ENCODE data around the gene PGD. TPM values are rescaled to one million over a fixed set of nuclear protein-coding genes. Genes with fewer than 3 reads are reported as not detected.

PGD gene
- total RNA-seq, 4 donors from 2014 or later, result 153 to 357 (median 196) TPM

- TF ChIP-seq POLR2A (IDR thresholded peaks at IDR 0.05), result no peak
- TF ChIP-seq, protein P1, sequence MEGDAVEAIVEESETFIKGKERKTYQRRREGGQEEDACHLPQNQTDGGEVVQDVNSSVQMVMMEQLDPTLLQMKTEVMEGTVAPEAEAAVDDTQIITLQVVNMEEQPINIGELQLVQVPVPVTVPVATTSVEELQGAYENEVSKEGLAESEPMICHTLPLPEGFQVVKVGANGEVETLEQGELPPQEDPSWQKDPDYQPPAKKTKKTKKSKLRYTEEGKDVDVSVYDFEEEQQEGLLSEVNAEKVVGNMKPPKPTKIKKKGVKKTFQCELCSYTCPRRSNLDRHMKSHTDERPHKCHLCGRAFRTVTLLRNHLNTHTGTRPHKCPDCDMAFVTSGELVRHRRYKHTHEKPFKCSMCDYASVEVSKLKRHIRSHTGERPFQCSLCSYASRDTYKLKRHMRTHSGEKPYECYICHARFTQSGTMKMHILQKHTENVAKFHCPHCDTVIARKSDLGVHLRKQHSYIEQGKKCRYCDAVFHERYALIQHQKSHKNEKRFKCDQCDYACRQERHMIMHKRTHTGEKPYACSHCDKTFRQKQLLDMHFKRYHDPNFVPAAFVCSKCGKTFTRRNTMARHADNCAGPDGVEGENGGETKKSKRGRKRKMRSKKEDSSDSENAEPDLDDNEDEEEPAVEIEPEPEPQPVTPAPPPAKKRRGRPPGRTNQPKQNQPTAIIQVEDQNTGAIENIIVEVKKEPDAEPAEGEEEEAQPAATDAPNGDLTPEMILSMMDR (IDR thresholded peaks at IDR 0.05), result no peak
- Histone ChIP-seq H3K36me3 (no peaks in the 10 kb centered on the region), H3K27me3 (no peaks in the 10 kb centered on the region), H3K9me3 (no peaks in the 10 kb centered on the region), H3K4me3 (replicated peaks in 1 of 3) (no peak overlapping the region), H3K27ac (no peak overlapping the region), H3K4me1 (peaks cover 8% of the 10 kb centered on the region in 2 donors)
- intact Hi-C loops (cut with DNase I), result loop anchor here (5.0 kb wide), 1 partner anchor 59 kb away; no protein-coding TSS in a partner anchor
- 85 to 86% methylated on average over 11 of the region's 11 CpGs for WGBS, 2 donors
- DNase-seq, result no peak
Measured at GRCh38 chr1:10433790-10434189, 34.9 kb downstream of the PGD start.

DNA sequence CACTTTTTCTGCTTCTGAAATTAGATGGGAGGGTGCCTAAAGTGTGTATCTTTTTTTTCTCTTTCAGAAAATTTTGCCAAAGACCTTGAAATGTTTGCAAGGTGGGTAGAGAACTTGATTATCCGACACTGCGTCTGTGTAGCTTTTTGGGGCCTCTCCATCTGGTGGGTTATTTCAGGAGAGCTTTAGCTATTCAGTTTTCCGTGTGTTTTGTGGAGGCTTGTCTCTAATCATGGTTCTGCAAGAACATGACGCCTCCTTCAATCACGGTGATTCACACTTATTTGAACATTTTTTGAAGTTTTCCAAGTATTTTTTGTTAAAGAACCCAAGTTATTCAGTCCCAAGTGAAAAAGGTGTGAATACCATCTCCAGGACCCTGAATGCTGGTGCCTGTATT is 35.7 kb downstream of the PGD start:
- H3K36me3 ChIP-seq, result no peaks in the 10 kb centered on the region
- WGBS, 2 donors, result 96 to 97% methylated on average over 5 of the region's 5 CpGs
- TF ChIP-seq, protein P1 (IDR thresholded peaks at IDR 0.05), result no peak
- TF ChIP-seq POLR2A (IDR thresholded peaks at IDR 0.05), result no peak
- no peaks in the 10 kb centered on the region for H3K9me3 ChIP-seq
- H3K27me3 ChIP-seq, result no peaks in the 10 kb centered on the region
- intact Hi-C loops (cut with DNase I), result loop anchor here (5.0 kb wide), 1 partner anchor 58 kb away; no protein-coding TSS in a partner anchor
- no peak overlapping the region for H3K4me3 ChIP-seq (replicated peaks in 1 of 3)
- no peak overlapping the region for H3K27ac ChIP-seq
- DNase-seq, result no peak
- peaks cover 8% of the 10 kb centered on the region in 2 donors for H3K4me1 ChIP-seq

- no peaks in the 10 kb centered on the region for H3K36me3 ChIP-seq
- no peaks in the 10 kb centered on the region for H3K9me3 ChIP-seq
- H3K27me3 ChIP-seq, result no peaks in the 10 kb centered on the region
- no peak overlapping the region for H3K4me3 ChIP-seq (replicated peaks in 1 of 3)
- intact Hi-C loops (cut with DNase I), result no loop called here
- TF ChIP-seq POLR2A (IDR thresholded peaks at IDR 0.05), result no peak
- TF ChIP-seq, protein P1 (IDR thresholded peaks at IDR 0.05), result no peak
- 87 to 98% methylated on average over 1 of the region's 1 CpG for WGBS, 2 donors
- H3K27ac ChIP-seq, result no peak overlapping the region
- DNase-seq, result no peak
- peaks cover 0 to 3% of the 10 kb centered on the region in 2 donors for H3K4me1 ChIP-seq
Measured at GRCh38 chr1:10437052-10437451, 38.2 kb downstream of the PGD start.

- Histone ChIP-seq H3K27me3 (no peaks in the 10 kb centered on the region), H3K27ac (no peak overlapping the region), H3K36me3 (no peaks in the 10 kb centered on the region), H3K9me3 (no peaks in the 10 kb centered on the region), H3K4me1 (no peaks in the 10 kb centered on the region), H3K4me3 (replicated peaks in 1 of 3) (no peak overlapping the region)
- TF ChIP-seq, protein P1 (IDR thresholded peaks at IDR 0.05), result no peak
- no peak for TF ChIP-seq POLR2A (IDR thresholded peaks at IDR 0.05)
- intact Hi-C loops (cut with DNase I), result no loop called here
- WGBS, 2 donors, result 78 to 82% methylated on average over 7 of the region's 7 CpGs
- DNase-seq, result no peak
Measured at GRCh38 chr1:10438677-10439163, 39.9 kb downstream of the PGD start.

GRCh38 chr1:10440305-10440704 is 41.4 kb downstream of the PGD start:
- no peak for TF ChIP-seq POLR2A (IDR thresholded peaks at IDR 0.05)
- TF ChIP-seq, protein P1 (IDR thresholded peaks at IDR 0.05), result no peak
- intact Hi-C loops (cut with DNase I), result no loop called here
- no peak for DNase-seq
- Histone ChIP-seq H3K4me3 (replicated peaks in 1 of 3) (no peak overlapping the region), H3K36me3 (no peaks in the 10 kb centered on the region), H3K4me1 (no peaks in the 10 kb centered on the region), H3K27ac (no peak overlapping the region), H3K9me3 (no peaks in the 10 kb centered on the region), H3K27me3 (no peaks in the 10 kb centered on the region)
- whole genome bisulfite sequencing, 2 donors, result 95 to 97% methylated on average over 2 of the region's 2 CpGs

Measured in thyroid gland (tissue), 4 donors.